OCI-LY7 (cell line): ENCODE results near the gene CLINT1. TPM values are rescaled to one million over a fixed set of nuclear protein-coding genes. Genes with fewer than 3 reads are reported as not detected.

Source experiments
- BruUV-seq: library from RNA; stranded (reverse); fragments of 400-500 nt; replicated peaks from 2 replicates; lab custom pipeline; 2021; lab: Mats Ljungman, UMichigan
- CTCF ChIA-PET: fragments of 300-600 bp; sonication (Branson Sonifier 250); formaldehyde crosslinking; loops from one replicate; lab custom pipeline; 2022; ENCODE audit warnings: antibody characterized with exemption; ENCODE audit not compliant: unreplicated experiment; lab: Charles Lee
- POLR2A ChIA-PET: fragments of 300-600 bp; sonication (Branson Sonifier 250); formaldehyde crosslinking; loops from one replicate; lab custom pipeline; 2022; ENCODE audit warnings: antibody characterized with exemption; lab: Charles Lee
- DNase-seq: peaks from one replicate; pipeline ENCODE4 v3.0.0-alpha.2; 2015; ENCODE audit warnings: low spot score
- H2AFZ ChIP-seq: fragments of 200-600 bp; sonication (generic), shearing (Covaris generic); 2 replicates; pipeline ENCODE4 v1.6.1; 2014; ENCODE audit warnings: mild to moderate bottlenecking, antibody characterized with exemption, low read length, moderate library complexity
- H3K27ac ChIP-seq: fragments of 200-600 bp; sonication (generic); 2 replicates; pipeline ENCODE4 v1.5.1; 2014; ENCODE audit warnings: mixed run types, low read depth, mild to moderate bottlenecking, moderate library complexity, low read length, inconsistent platforms; ENCODE audit not compliant: poor library complexity, severe bottlenecking
- H3K36me3 ChIP-seq: fragments of 200-600 bp; sonication (generic); 2 replicates; pipeline ENCODE4 v1.6.1; 2014; ENCODE audit warnings: mild to moderate bottlenecking, antibody characterized with exemption, low read length, moderate library complexity, mixed read lengths; ENCODE audit not compliant: insufficient read depth
- H3K4me1 ChIP-seq: fragments of 200-600 bp; sonication (generic); 2 replicates; pipeline ENCODE4 v1.5.1; 2014; ENCODE audit warnings: mild to moderate bottlenecking, low read length; ENCODE audit not compliant: insufficient read depth, poor library complexity, severe bottlenecking
- H3K4me2 ChIP-seq: fragments of 200-600 bp; sonication (generic); 2 replicates; pipeline ENCODE4 v1.6.1; 2014; ENCODE audit warnings: mild to moderate bottlenecking, low read length
- H3K4me3 ChIP-seq: fragments of 200-600 bp; sonication (generic); 2 replicates; pipeline ENCODE4 v1.5.1; 2014; ENCODE audit warnings: mild to moderate bottlenecking, low read depth, low read length; ENCODE audit not compliant: poor library complexity, severe bottlenecking
- H3K79me2 ChIP-seq: fragments of 200-600 bp; sonication (generic); 2 replicates; pipeline ENCODE4 v1.6.1; 2016; ENCODE audit warnings: low read depth, mild to moderate bottlenecking, low read length, moderate library complexity, mixed read lengths; ENCODE audit not compliant: insufficient read depth
- H3K9me2 ChIP-seq: fragments of 200-600 bp; sonication (generic); 2 replicates; pipeline ENCODE4 v1.6.1; 2016; ENCODE audit warnings: mild to moderate bottlenecking, low read length, mixed read lengths; ENCODE audit not compliant: insufficient read depth
- H3K9me3 ChIP-seq: fragments of 200-600 bp; sonication (generic); 2 replicates; pipeline ENCODE4 v1.6.1; 2014; ENCODE audit warnings: mild to moderate bottlenecking, mixed run types, low read length, mixed read lengths
- H4K20me1 ChIP-seq: fragments of 200-600 bp; sonication (generic); 2 replicates; pipeline ENCODE4 v1.6.1; 2014; ENCODE audit warnings: mild to moderate bottlenecking, antibody characterized with exemption, low read length, moderate library complexity, mixed read lengths; ENCODE audit not compliant: insufficient read depth
- EZH2phosphoT487 ChIP-seq: fragments of 200-600 bp; sonication (generic); IDR thresholded peaks from 2 replicates; pipeline ENCODE4 v1.6.1; 2018; ENCODE audit warnings: low read depth, borderline replicate concordance, mild to moderate bottlenecking, mixed run types, antibody characterized with exemption, low read length, moderate library complexity, mixed read lengths
- intact Hi-C: fragments of 100-400 bp; cut with micrococcal nuclease; formaldehyde crosslinking; loops from one replicate; pipeline ENCODE4 v1.10.0; 2022; ENCODE audit not compliant: unreplicated experiment
- total RNA-seq, 2 experiments: library from RNA; depleted of rRNA in 1 of 2; stranded (reverse); fragments of >200 nt in 1 of 2; shearing (Covaris generic) in 1 of 2; gene quantifications; 2 replicates each; pipeline ENCODE4 v1.2.3, GENCODE V29; 2014 to 2022
- TF ChIP-seq, protein P1 (sequence below): fragments of 200-600 bp; sonication (generic); conservative IDR thresholded peaks from 2 replicates; pipeline ENCODE4 v1.5.1; 2014; ENCODE audit warnings: mild to moderate bottlenecking, antibody characterized with exemption, low read length, moderate library complexity, mixed read lengths

CLINT1 gene
- total RNA-seq, 2 experiments from 2014 or later: 107 to 135 TPM

GRCh38 chr5:157842787-157843186 is 16.2 kb downstream of the CLINT1 start:
- H3K36me3 ChIP-seq: peaks cover 72% of the 10 kb centered on the region
- H3K4me1 ChIP-seq: peaks cover 30% of the 10 kb centered on the region
- CTCF ChIA-PET: interaction anchor here (1.8 kb wide), 1 partner anchor 14 kb away, joined by 4 read pairs; no protein-coding TSS in a partner anchor
- H3K4me2 ChIP-seq: no peak overlapping the region
- peaks cover 27% of the 10 kb centered on the region for H4K20me1 ChIP-seq
- H3K4me3 ChIP-seq: no peak overlapping the region
- H3K9me2 ChIP-seq: no peaks in the 10 kb centered on the region
- H3K27ac ChIP-seq: no peak overlapping the region
- H3K79me2 ChIP-seq: peaks cover 99% of the 10 kb centered on the region
- no peak overlapping the region for H2AFZ ChIP-seq
- no peaks in the 10 kb centered on the region for H3K9me3 ChIP-seq
- no peak for DNase-seq
- no peak for TF ChIP-seq EZH2phosphoT487
- TF ChIP-seq, protein P1, sequence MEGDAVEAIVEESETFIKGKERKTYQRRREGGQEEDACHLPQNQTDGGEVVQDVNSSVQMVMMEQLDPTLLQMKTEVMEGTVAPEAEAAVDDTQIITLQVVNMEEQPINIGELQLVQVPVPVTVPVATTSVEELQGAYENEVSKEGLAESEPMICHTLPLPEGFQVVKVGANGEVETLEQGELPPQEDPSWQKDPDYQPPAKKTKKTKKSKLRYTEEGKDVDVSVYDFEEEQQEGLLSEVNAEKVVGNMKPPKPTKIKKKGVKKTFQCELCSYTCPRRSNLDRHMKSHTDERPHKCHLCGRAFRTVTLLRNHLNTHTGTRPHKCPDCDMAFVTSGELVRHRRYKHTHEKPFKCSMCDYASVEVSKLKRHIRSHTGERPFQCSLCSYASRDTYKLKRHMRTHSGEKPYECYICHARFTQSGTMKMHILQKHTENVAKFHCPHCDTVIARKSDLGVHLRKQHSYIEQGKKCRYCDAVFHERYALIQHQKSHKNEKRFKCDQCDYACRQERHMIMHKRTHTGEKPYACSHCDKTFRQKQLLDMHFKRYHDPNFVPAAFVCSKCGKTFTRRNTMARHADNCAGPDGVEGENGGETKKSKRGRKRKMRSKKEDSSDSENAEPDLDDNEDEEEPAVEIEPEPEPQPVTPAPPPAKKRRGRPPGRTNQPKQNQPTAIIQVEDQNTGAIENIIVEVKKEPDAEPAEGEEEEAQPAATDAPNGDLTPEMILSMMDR: no peak
- no TSS peak for BruUV-seq
- intact Hi-C loops: no loop called here
- POLR2A ChIA-PET: interaction anchor here (0.9 to 1.3 kb wide), 6 partner anchors 9 to 16 kb away, joined by 3 to 9 read pairs (median 4); partner anchors contain the start of gene CLINT1

GRCh38 chr5:157842185-157842584 is 16.8 kb downstream of the CLINT1 start:
- ChIA-PET POLR2A (interaction anchor here (0.7 to 1.3 kb wide), 6 partner anchors 8 to 17 kb away, joined by 3 to 9 read pairs (median 5); partner anchors contain the start of gene CLINT1), CTCF (no interaction called here)
- H3K79me2 ChIP-seq: peaks cover 99% of the 10 kb centered on the region
- H3K4me3 ChIP-seq: no peak overlapping the region
- no peaks in the 10 kb centered on the region for H3K9me2 ChIP-seq
- peaks cover 27% of the 10 kb centered on the region for H4K20me1 ChIP-seq
- BruUV-seq: no TSS peak
- no peak for DNase-seq
- H3K27ac ChIP-seq: no peak overlapping the region
- H3K4me2 ChIP-seq: no peak overlapping the region
- no peak for TF ChIP-seq EZH2phosphoT487
- TF ChIP-seq, protein P1: no peak
- peaks cover 69% of the 10 kb centered on the region for H3K36me3 ChIP-seq
- intact Hi-C loops: no loop called here
- H3K4me1 ChIP-seq: peaks cover 33% of the 10 kb centered on the region
- no peaks in the 10 kb centered on the region for H3K9me3 ChIP-seq
- no peak overlapping the region for H2AFZ ChIP-seq

DNA sequence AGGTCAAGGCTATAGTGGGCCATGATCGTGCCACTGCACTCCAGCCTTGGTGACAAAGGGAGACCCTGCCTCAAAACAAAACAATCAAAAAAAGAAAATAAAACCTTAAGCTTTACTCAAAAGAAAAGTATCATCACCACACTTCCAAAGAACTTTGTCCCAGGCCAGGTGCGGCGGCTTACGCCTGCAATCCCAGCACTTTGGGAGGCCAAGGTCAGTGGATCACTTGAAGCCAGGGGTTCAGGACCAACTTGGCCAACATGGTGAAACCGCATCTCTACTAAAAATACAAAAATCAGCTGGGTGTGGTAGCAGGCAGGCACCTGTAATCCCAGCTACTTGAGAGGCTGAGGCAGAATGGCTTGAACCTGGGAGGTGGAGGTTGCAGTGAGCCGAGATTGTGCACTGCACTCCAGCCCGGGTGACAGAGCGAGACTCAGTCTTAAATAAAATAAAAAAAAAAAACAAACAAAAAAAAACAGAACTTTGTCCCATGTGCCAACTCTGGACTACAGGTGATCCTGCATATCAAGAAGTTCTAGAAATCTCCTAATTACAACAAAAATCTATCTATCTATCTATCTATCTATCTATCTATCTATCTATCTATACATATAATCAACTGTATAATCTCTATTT is 19.7 kb downstream of the CLINT1 start:
- BruUV-seq: no TSS peak
- DNase-seq: no peak
- POLR2A ChIA-PET: interaction anchor here (1.4 kb wide), 1 partner anchor 12 kb away, joined by 5 read pairs; no protein-coding TSS in a partner anchor

More for the DNA sequence above, 19.7 kb downstream of the CLINT1 start:
- intact Hi-C loops: no loop called here
- Histone ChIP-seq H4K20me1 (peaks cover 21% of the 10 kb centered on the region), H3K9me3 (no peaks in the 10 kb centered on the region), H3K36me3 (peaks cover 61% of the 10 kb centered on the region), H2AFZ (no peak overlapping the region), H3K27ac (no peak overlapping the region), H3K9me2 (no peaks in the 10 kb centered on the region), H3K4me1 (peaks cover 56% of the 10 kb centered on the region), H3K79me2 (peaks cover 100% of the 10 kb centered on the region), H3K4me3 (no peak overlapping the region), H3K4me2 (no peak overlapping the region)
- CTCF ChIA-PET: no interaction called here
- TF ChIP-seq, protein P1: no peak
- no peak for TF ChIP-seq EZH2phosphoT487
